ENCODE data around the gene PHF20.

The PHF20 gene

DNA sequence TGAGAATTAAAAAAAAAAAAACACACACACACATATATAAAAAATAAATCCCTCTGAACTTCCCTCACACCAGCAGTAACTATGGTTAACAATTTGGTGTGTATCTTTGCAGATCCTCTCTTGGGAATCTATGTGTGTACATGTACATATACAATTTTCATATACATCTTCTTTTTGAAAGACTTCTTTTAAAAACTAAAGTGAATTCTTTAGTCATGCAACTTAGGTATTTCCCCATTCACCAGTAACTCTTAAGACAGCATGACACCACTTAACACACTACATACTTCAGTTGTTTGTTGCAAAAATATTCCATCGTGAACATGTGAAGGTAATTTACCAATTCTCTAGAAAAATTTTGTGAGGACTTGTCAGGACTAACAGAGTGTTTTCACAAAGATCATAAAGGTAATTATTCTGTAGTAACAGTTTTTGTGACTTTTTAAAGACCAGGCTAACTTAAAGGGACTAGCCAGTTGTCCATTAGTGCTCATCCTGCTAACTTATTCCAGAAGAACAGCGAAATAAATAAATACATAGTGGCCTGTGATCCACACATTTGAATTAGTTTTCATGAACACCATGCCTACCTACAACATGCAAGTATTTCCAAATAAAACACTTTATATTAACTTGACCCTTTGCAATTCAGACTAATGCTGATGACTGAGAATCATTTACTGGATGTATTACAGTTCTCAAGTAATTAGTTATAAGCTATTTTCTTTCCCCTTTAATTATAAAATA is 41.8 kb upstream of the PHF20 start:
- TF ChIP-seq, protein P1, sequence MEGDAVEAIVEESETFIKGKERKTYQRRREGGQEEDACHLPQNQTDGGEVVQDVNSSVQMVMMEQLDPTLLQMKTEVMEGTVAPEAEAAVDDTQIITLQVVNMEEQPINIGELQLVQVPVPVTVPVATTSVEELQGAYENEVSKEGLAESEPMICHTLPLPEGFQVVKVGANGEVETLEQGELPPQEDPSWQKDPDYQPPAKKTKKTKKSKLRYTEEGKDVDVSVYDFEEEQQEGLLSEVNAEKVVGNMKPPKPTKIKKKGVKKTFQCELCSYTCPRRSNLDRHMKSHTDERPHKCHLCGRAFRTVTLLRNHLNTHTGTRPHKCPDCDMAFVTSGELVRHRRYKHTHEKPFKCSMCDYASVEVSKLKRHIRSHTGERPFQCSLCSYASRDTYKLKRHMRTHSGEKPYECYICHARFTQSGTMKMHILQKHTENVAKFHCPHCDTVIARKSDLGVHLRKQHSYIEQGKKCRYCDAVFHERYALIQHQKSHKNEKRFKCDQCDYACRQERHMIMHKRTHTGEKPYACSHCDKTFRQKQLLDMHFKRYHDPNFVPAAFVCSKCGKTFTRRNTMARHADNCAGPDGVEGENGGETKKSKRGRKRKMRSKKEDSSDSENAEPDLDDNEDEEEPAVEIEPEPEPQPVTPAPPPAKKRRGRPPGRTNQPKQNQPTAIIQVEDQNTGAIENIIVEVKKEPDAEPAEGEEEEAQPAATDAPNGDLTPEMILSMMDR (IDR thresholded peaks at IDR 0.05; ENCODE audit: insufficient read depth, low read depth, low read length, missing control alignments), result no peak
- no peak for DNase-seq (ENCODE audit: low read depth)
- no peak overlapping the region for H3K4me3 ChIP-seq (ENCODE audit: low read length)

DNA sequence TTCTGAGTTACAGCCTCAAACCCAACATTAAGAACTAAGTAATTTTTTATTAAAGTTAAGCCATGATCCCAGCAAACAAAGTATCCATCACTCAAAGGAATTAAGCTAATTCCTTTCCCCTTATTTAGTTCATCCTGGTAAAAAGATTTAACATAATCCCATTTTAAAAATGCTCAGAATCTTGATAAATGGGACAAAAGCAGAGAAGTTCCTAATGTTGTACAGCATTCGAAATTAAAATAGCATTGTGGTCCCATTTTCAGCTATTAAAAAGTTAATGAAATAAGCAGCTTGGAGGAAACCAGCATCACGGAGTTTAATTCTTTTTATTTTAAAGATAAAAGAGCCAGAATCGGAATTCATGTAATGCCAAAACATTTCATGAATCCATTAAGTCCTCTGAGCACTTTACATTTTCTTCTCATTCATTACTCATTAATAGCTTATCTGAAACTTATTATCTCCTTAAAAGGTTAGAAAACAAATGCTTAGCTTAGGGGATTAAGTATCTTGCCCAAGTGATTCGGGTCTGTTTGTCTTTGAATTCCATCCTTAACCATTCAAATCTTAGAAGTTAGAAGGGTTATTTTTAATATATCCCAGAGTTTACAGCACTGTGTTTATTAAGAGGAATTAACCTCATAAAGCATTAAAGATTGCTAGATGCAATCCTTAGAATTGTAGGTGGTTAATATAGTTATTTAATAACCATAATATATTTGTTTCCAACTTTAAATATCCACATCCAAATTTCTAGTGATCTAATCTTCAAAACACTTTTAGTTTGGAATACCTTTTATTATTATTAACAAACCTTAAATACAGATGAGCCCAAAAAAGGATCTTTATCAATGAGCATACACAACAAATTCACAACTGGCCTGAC is 41.0 kb upstream of the PHF20 start:
- TF ChIP-seq, protein P1 (IDR thresholded peaks at IDR 0.05; ENCODE audit: insufficient read depth, low read depth, low read length, missing control alignments), result no peak
- DNase-seq (ENCODE audit: low read depth), result no peak
- no peak overlapping the region for H3K4me3 ChIP-seq (ENCODE audit: low read length)

DNA sequence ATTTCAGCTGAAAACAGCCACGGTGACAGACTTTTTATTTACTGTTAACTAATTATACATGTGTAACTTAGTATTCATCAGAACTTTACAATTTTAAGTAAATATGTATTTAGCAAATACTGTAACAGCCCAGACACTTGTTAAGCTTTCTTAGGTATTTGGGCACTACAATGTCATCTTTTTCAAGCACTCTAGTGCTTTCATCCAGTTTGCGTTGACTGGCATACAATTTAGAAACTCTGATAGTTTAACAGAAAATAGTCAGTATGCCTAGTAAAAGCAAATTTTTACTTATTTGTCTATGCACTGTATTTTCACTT is 40.4 kb upstream of the PHF20 start:
- H3K4me3 ChIP-seq (ENCODE audit: low read length), result no peak overlapping the region
- TF ChIP-seq, protein P1 (IDR thresholded peaks at IDR 0.05; ENCODE audit: insufficient read depth, low read depth, low read length, missing control alignments), result no peak
- no peak for DNase-seq (ENCODE audit: low read depth)

DNA sequence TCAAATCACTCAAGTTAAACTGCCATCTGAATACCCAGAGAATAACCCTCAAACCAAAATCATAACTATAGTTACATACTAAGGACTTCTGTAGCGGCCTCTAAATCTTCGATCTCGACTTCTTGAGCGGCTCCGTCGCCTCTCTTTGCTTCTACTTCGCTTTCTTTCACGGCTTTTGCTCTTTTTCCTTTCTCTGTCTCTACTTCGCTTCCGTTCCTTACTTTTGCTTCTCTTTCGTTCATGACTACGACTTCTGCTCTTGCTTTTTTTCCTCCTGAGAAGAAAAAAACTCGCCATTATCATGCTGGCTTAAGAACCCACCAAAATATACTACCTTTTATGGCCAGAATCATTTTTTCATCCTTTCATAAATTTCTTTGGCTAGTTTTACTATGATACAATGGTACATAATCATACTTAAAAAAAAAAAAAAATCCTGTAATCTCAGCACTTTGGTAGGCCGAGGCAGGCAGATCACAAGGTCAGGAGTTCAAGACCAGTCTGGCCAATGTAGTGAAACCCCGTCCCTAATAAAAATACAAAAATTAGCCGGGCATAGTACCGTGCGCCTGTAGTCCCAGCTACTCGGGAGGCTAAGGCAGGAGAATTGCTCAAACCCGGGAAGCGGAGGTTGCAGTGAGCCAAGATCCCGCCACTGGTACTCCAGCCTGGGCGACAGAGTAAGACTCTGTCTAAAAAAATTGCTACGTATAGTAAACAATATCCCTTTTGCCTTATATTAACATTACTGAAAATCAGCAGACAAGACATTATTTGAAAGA is 39.8 kb upstream of the PHF20 start:
- H3K4me3 ChIP-seq (ENCODE audit: low read length), result no peak overlapping the region
- TF ChIP-seq, protein P1 (IDR thresholded peaks at IDR 0.05; ENCODE audit: insufficient read depth, low read depth, low read length, missing control alignments), result no peak
- no peak for DNase-seq (ENCODE audit: low read depth)

DNA sequence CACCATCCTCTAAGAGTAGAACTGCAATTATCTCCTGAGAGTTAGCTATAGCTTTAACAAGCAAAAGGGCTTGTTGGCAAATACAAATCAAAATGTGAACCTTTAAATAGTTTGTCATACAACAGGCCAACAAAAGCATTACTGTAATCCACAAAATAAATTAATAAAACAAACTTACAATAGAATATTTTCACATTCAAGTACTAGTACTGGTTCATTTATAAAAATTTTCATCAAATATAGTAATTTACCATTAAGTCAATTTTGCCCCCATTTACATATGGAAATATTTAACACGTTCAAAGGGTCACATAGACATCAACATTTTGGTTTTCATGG is 39.2 kb upstream of the PHF20 start:
- H3K4me3 ChIP-seq (ENCODE audit: low read length), result no peak overlapping the region
- TF ChIP-seq, protein P1 (IDR thresholded peaks at IDR 0.05; ENCODE audit: insufficient read depth, low read depth, low read length, missing control alignments), result no peak
- DNase-seq (ENCODE audit: low read depth), result no peak

DNA sequence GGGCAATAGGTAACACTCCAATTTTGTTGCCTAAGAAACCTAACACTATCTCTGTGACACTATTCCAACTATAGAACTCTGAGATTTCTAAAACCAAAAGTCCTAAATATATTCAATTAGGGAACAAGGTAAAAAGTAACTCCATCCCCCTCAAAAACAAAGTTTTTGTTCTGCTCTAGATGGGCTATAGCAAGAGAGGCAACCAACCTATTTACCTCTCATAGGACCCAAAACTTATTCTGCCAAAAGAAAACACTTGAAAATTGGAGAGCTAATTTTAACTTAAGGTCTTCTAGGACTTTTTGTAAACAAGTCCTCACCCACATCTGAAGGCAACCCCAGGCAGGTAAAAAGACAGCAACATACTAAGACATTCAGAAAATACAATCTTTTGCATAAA is 37.4 kb upstream of the PHF20 start:
- TF ChIP-seq, protein P1 (IDR thresholded peaks at IDR 0.05; ENCODE audit: insufficient read depth, low read depth, low read length, missing control alignments), result no peak
- H3K4me3 ChIP-seq (ENCODE audit: low read length), result no peak overlapping the region
- DNase-seq (ENCODE audit: low read depth), result no peak
